Cardiac muscle cell (in vitro differentiated cells and primary cell): ENCODE results near the gene LYRM4. TPM values are rescaled to one million over a fixed set of nuclear protein-coding genes. Genes with fewer than 3 reads are reported as not detected.

Experiments used
- DNase-seq, 2 donors: peaks; one replicate each; pipeline versions ENCODE4 v3.0.0 to v3.0.0-alpha.2; 2010 to 2017; ENCODE audit warnings: low read depth in 1 of 2, low spot score in 1 of 2
- H3K27ac ChIP-seq: fragments of 200-600 bp; sonication (generic); 2 replicates; pipeline ENCODE4 v1.5.1; 2016
- H3K27me3 ChIP-seq: fragments of 200-600 bp; sonication (generic); 2 replicates; pipeline ENCODE4 v1.6.0; 2016; ENCODE audit warnings: control low read depth
- H3K36me3 ChIP-seq: fragments of 200-600 bp; sonication (generic); 2 replicates; pipeline ENCODE4 v1.5.1; 2016; ENCODE audit warnings: control low read depth
- H3K4me1 ChIP-seq: fragments of 200-600 bp; sonication (generic); 2 replicates; pipeline ENCODE4 v1.8.1; 2017; ENCODE audit warnings: low read depth, mild to moderate bottlenecking, mixed run types
- H3K4me3 ChIP-seq: fragments of 200-600 bp; sonication (generic); 2 replicates; pipeline ENCODE4 v1.5.1; 2016; ENCODE audit warnings: mild to moderate bottlenecking
- H3K9me3 ChIP-seq: fragments of 200-600 bp; sonication (generic); 2 replicates; pipeline ENCODE4 v1.5.1; 2017; ENCODE audit warnings: low read depth, mild to moderate bottlenecking, control low read depth
- CTCF ChIP-seq: IDR thresholded peaks from 2 replicates; pipeline ENCODE4 v1.5.1; 2012; ENCODE audit warnings: low read depth, mild to moderate bottlenecking, low read length
- polyA plus RNA-seq: library from polyadenylated mRNA; unstranded; fragments of >200 nt; fragmentation: Nextera tagmentation; extraction: Ambion mirVana; gene quantifications from 2 replicates; pipeline ENCODE4 v1.2.1, GENCODE V29; 2016
- total RNA-seq: library from RNA; depleted of rRNA; stranded (reverse); fragments of >200 nt; gene quantifications from 2 replicates; pipeline ENCODE4 v1.2.3, GENCODE V29; 2016

LYRM4 gene
- total and polyA plus RNA-seq, 2 experiments from 2014 or later = 24.2 to 38.3 TPM

- Histone ChIP-seq H3K4me3 (no peak overlapping the region), H3K27ac (no peak overlapping the region), H3K9me3 (no peaks in the 10 kb centered on the region), H3K36me3 (no peaks in the 10 kb centered on the region), H3K4me1 (peaks cover 5% of the 10 kb centered on the region), H3K27me3 (no peaks in the 10 kb centered on the region)
- peak in 1 of 2 donors; percentile 97 for DNase-seq
- no peak for TF ChIP-seq CTCF
These were observed 128.0 kb downstream of the LYRM4 start for GRCh38 chr6:5132731-5133130.

GRCh38 chr6:5130135-5130866 is 130.4 kb downstream of the LYRM4 start:
- no peak overlapping the region for H3K4me3 ChIP-seq
- peak overlapping the region; percentile 46 for H3K27ac ChIP-seq
- no peaks in the 10 kb centered on the region for H3K27me3 ChIP-seq
- DNase-seq = no peak
- H3K36me3 ChIP-seq = no peaks in the 10 kb centered on the region
- TF ChIP-seq CTCF = no peak
- peaks cover 14% of the 10 kb centered on the region for H3K4me1 ChIP-seq
- no peaks in the 10 kb centered on the region for H3K9me3 ChIP-seq

GRCh38 chr6:5128351-5128750 is 132.4 kb downstream of the LYRM4 start:
- Histone ChIP-seq H3K36me3 (no peaks in the 10 kb centered on the region), H3K9me3 (no peaks in the 10 kb centered on the region), H3K4me3 (no peak overlapping the region), H3K27ac (no peak overlapping the region), H3K4me1 (peaks cover 14% of the 10 kb centered on the region), H3K27me3 (no peaks in the 10 kb centered on the region)
- no peak for DNase-seq
- no peak for TF ChIP-seq CTCF

DNA sequence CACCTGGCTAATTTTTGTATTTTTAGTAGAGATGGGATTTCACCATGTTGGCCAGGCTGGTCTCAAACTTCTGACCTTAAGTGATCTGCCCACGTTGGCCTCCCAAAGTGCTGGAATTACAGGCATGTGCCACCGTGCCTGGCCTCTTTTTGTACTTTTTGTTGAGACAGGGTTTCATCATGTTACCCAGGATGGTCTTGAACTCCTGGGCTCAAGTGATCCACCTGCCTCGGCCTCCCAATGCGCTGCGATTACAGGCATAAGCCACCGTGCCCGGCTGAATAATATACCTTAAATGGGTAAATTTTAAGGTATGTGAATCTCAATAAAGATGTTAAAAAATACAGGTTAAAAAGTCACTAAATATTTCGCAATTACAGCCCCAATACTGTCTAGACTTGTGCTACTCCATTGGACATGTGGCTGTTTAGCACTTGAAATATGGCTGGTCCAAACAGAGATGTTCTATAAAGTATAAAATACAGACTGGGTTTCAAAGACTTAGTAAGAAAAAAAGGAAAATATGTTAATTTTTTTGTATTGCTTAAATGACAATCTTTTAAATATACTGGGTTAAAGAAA is 133.6 kb downstream of the LYRM4 start:
- H3K36me3 ChIP-seq = no peaks in the 10 kb centered on the region
- H3K9me3 ChIP-seq = no peaks in the 10 kb centered on the region
- no peak for DNase-seq
- no peaks in the 10 kb centered on the region for H3K27me3 ChIP-seq
- TF ChIP-seq CTCF = no peak
- no peak overlapping the region for H3K27ac ChIP-seq
- H3K4me3 ChIP-seq = no peak overlapping the region
- H3K4me1 ChIP-seq = peaks cover 14% of the 10 kb centered on the region

- no peak for TF ChIP-seq CTCF
- H3K36me3 ChIP-seq = no peaks in the 10 kb centered on the region
- H3K27ac ChIP-seq = peak overlapping the region; percentile 5
- no peak overlapping the region for H3K4me3 ChIP-seq
- DNase-seq = peak; percentile 59 to 82
- no peaks in the 10 kb centered on the region for H3K27me3 ChIP-seq
- H3K4me1 ChIP-seq = peaks cover 14% of the 10 kb centered on the region
- H3K9me3 ChIP-seq = no peaks in the 10 kb centered on the region
These were observed 134.5 kb downstream of the LYRM4 start for GRCh38 chr6:5126214-5126613.
